KMS-11 (cell line): ENCODE results near the gene GALK1.

Experiments
- H2AFZ ChIP-seq: fragments of 200-600 bp; sonication (generic); 2 replicates; pipeline ENCODE4 v1.6.1; 2016; ENCODE audit warnings: antibody characterized with exemption, mixed run types, low read depth
- H3K27ac ChIP-seq: fragments of 200-600 bp; sonication (generic); 2 replicates; pipeline ENCODE4 v1.6.1; 2016; ENCODE audit warnings: mild to moderate bottlenecking, mixed run types
- H3K27me3 ChIP-seq: fragments of 200-600 bp; sonication (generic); 2 replicates; pipeline ENCODE4 v1.6.1; 2017; ENCODE audit warnings: mild to moderate bottlenecking, low read depth, mixed run types, moderate library complexity; ENCODE audit not compliant: insufficient read depth
- H3K36me3 ChIP-seq: fragments of 200-600 bp; sonication (generic); 2 replicates; pipeline ENCODE4 v1.6.1; 2017; ENCODE audit warnings: mild to moderate bottlenecking, mixed run types; ENCODE audit not compliant: insufficient read depth
- H3K4me1 ChIP-seq: fragments of 200-600 bp; sonication (generic); 2 replicates; pipeline ENCODE4 v1.6.1; 2016; ENCODE audit warnings: mild to moderate bottlenecking, low read depth, mixed run types; ENCODE audit not compliant: poor library complexity, severe bottlenecking
- H3K4me2 ChIP-seq: fragments of 200-600 bp; sonication (generic); 2 replicates; pipeline ENCODE4 v1.7.0; 2016; ENCODE audit warnings: mild to moderate bottlenecking, mixed run types
- H3K4me3 ChIP-seq: fragments of 200-600 bp; sonication (generic); IDR thresholded peaks from 2 replicates; pipeline ENCODE4 v1.6.1; 2017; ENCODE audit warnings: low read depth, low read length, mixed read lengths; ENCODE audit not compliant: insufficient read depth
- H3K79me2 ChIP-seq: fragments of 200-600 bp; sonication (generic); 2 replicates; pipeline ENCODE4 v1.6.1; 2016; ENCODE audit warnings: low read depth, mixed run types; ENCODE audit not compliant: insufficient read depth
- H3K9ac ChIP-seq: fragments of 200-600 bp; sonication (generic); 2 replicates; pipeline ENCODE4 v1.6.1; 2016; ENCODE audit warnings: mild to moderate bottlenecking, mixed run types
- H4K20me1 ChIP-seq: fragments of 200-600 bp; sonication (generic); 2 replicates; pipeline ENCODE4 v1.6.1; 2016; ENCODE audit warnings: mild to moderate bottlenecking, mixed run types; ENCODE audit not compliant: insufficient read depth
- TF ChIP-seq, protein P1 (sequence below): fragments of 200-600 bp; sonication (generic); conservative IDR thresholded peaks from 2 replicates; pipeline ENCODE4 v1.6.1; 2017; ENCODE audit warnings: low read depth, mild to moderate bottlenecking, antibody characterized with exemption, low read length, moderate library complexity, mixed read lengths

The GALK1 gene

GRCh38 chr17:75767881-75768280 is 2.9 kb upstream of the GALK1 start:
- Histone ChIP-seq H3K36me3 (no peaks in the 10 kb centered on the region), H3K4me3 (no peak overlapping the region), H3K4me1 (peaks cover 25% of the 10 kb centered on the region)

GRCh38 chr17:75765981-75766380 is 989 bp upstream of the GALK1 start:
- no peaks in the 10 kb centered on the region for H3K36me3 ChIP-seq
- peaks cover 17% of the 10 kb centered on the region for H3K4me1 ChIP-seq
- H3K79me2 ChIP-seq = no peaks in the 10 kb centered on the region
- H4K20me1 ChIP-seq = no peaks in the 10 kb centered on the region
- H3K27me3 ChIP-seq = no peaks in the 10 kb centered on the region; the same call in 1 of the 2 replicates
- no peak overlapping the region for H3K4me2 ChIP-seq
- H3K9ac ChIP-seq = no peak overlapping the region
- H2AFZ ChIP-seq = no peak overlapping the region
- H3K27ac ChIP-seq = no peak overlapping the region
- H3K4me3 ChIP-seq = no peak overlapping the region
- TF ChIP-seq, protein P1, sequence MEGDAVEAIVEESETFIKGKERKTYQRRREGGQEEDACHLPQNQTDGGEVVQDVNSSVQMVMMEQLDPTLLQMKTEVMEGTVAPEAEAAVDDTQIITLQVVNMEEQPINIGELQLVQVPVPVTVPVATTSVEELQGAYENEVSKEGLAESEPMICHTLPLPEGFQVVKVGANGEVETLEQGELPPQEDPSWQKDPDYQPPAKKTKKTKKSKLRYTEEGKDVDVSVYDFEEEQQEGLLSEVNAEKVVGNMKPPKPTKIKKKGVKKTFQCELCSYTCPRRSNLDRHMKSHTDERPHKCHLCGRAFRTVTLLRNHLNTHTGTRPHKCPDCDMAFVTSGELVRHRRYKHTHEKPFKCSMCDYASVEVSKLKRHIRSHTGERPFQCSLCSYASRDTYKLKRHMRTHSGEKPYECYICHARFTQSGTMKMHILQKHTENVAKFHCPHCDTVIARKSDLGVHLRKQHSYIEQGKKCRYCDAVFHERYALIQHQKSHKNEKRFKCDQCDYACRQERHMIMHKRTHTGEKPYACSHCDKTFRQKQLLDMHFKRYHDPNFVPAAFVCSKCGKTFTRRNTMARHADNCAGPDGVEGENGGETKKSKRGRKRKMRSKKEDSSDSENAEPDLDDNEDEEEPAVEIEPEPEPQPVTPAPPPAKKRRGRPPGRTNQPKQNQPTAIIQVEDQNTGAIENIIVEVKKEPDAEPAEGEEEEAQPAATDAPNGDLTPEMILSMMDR = no peak

More at GRCh38 chr17:75767881-75768280, 2.9 kb upstream of the GALK1 start:
- Histone ChIP-seq H4K20me1 (no peaks in the 10 kb centered on the region), H2AFZ (no peak overlapping the region), H3K4me2 (no peak overlapping the region), H3K79me2 (no peaks in the 10 kb centered on the region), H3K27ac (no peak overlapping the region), H3K9ac (no peak overlapping the region), H3K27me3 (no peaks in the 10 kb centered on the region; the same call in 1 of the 2 replicates)
- TF ChIP-seq, protein P1 = no peak

- H2AFZ ChIP-seq = peak overlapping the region; percentile 97
Measured at GRCh38 chr17:75764417-75764710, 628 bp downstream of the GALK1 start.

DNA sequence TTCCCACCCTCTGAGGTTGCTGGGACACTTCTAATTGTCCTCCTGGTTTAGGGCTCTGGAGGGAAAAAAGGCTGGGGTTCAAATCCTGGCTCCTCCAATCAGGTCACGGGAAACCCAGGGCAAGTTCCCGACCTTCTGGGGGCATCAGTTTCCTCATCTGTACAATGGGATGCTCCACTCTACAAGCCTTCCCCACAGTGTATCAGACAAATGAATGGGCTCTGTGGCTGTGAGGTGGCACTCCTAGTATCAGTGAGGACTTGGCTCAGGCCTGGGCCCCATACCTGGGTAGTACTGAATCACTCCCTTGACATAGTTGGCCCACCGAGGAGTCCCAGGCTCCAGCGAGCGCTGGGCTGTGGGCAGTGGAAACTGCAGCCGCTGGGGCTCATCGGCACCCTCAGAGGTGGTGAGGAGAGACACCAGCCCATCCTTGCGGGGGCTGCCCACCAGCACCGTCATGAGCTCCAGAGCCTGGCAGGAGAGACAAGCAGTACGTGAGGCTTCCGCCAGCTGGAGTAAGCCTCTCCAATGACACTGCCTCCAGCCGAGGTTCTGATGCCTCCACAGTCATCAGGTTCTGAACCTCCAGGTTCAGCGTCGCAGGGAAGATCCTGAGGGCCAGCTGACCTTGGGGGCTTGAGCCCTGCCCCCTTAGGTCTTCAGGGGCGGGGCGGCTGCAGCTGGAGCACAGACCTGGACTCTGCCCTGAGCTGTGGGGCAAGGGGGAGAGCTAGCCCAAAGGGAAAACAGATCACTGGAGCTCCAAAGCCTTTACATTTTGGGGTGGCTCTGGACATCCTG is 1.2 kb downstream of the GALK1 start:
- no peaks in the 10 kb centered on the region; the same call in 1 of the 2 replicates for H3K27me3 ChIP-seq
- no peaks in the 10 kb centered on the region for H3K79me2 ChIP-seq
- no peaks in the 10 kb centered on the region for H4K20me1 ChIP-seq
- peaks cover 17% of the 10 kb centered on the region for H3K4me1 ChIP-seq
- H3K36me3 ChIP-seq = no peaks in the 10 kb centered on the region
- peak overlapping the region; percentile 67 for H3K9ac ChIP-seq
- peak overlapping the region; percentile 10 for H3K4me3 ChIP-seq
- TF ChIP-seq, protein P1 = no peak
- H3K27ac ChIP-seq = no peak overlapping the region
- H2AFZ ChIP-seq = peak overlapping the region; percentile 97
- peak overlapping the region; percentile 98 for H3K4me2 ChIP-seq

More at GRCh38 chr17:75764417-75764710, 628 bp downstream of the GALK1 start:
- Histone ChIP-seq H3K27me3 (no peaks in the 10 kb centered on the region; the same call in 1 of the 2 replicates), H3K4me1 (peaks cover 17% of the 10 kb centered on the region), H3K27ac (peak overlapping the region; percentile 31; the same call in 1 of the 2 replicates), H3K36me3 (no peaks in the 10 kb centered on the region), H4K20me1 (no peaks in the 10 kb centered on the region), H3K79me2 (no peaks in the 10 kb centered on the region), H3K4me2 (peak overlapping the region; percentile 98), H3K4me3 (peak overlapping the region; percentile 10), H3K9ac (peak overlapping the region; percentile 67)
- TF ChIP-seq, protein P1 = no peak
